ENCODE measurements around the gene GATD1. TPM values are rescaled to one million over a fixed set of nuclear protein-coding genes. Genes with fewer than 3 reads are reported as not detected.

The GATD1 gene
- polyA plus RNA-seq, 3 donors: 85.0 to 111 (median 90.3) TPM

DNA sequence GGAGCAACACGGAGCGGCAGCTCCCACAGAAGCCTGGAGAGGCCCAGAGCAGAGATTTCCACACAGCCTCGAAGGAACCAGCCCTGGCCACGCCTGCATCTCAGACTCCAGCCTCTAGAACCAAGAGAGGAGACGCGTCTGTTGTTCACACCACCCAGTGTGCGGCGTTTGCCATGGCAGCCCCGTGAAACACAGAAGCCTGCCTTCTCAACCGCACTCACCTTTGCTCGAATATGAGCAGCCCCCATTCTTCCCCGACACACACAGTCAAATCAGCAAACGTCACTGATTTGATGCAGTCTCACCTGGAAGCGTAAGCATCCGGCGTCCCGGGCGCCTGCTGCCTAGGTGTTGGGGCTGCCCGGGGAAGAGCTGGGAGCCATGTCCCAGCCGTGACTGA lies 44.2 kb downstream of the GATD1 start:
- no peak for DNase-seq

DNA sequence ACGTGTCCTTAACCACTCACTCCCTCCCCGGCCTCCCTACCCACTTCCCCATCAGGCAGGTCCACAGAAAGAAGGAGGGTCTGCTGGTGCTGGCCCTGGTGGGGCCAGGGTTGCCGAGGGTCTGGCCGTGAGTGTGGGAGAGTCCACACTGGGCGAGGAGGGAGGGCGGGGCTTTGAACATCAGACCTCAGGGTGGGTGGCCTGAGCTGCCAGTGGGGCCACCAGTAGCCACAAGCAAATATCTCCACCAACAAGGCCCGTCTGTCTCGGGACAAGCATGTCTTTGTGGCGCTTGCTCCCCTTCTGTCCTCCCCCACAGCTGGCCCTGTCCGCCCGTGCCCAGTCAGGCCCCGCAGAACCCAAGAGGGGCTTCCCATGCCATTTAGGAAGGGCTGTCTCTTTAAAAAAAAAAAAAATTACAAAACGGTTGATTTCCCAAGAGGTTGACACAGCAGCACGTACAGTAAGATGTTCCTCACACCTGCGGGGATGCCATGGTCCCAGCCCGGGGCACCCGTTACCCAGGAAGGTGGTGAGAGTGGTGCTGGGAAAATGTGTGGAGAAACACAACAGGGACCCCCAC lies 47.7 kb downstream of the GATD1 start:
- no peak for DNase-seq

DNA sequence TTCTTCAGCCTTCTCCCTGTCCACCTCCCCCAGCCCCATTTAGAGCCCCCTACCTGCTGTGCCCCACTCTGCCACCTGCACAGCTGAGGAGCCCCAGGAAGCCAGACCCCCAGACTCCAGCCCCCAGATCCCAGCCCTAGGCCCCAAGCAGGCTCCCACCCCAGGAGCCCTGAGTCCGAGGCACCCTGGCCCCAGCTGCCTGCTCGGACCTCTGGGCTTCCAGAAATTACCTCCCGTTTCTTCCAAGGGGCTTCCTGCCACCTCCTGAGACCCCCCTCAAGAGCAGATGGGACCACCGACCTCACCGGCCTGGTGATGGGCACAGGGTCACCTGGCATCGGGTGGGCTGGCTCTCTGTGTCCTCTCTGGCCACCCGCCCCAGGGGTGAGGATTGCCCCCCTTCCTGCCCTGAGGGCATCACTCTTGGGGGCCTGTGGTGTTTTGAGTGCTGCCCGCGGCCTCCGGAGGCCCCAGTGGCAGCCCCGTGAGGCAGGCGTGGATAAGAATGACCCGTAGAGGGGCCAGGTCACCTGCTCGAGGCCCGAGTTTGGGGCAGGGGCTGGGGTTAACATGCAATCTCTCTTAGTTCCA lies 48.3 kb downstream of the GATD1 start:
- DNase-seq: no peak

DNA sequence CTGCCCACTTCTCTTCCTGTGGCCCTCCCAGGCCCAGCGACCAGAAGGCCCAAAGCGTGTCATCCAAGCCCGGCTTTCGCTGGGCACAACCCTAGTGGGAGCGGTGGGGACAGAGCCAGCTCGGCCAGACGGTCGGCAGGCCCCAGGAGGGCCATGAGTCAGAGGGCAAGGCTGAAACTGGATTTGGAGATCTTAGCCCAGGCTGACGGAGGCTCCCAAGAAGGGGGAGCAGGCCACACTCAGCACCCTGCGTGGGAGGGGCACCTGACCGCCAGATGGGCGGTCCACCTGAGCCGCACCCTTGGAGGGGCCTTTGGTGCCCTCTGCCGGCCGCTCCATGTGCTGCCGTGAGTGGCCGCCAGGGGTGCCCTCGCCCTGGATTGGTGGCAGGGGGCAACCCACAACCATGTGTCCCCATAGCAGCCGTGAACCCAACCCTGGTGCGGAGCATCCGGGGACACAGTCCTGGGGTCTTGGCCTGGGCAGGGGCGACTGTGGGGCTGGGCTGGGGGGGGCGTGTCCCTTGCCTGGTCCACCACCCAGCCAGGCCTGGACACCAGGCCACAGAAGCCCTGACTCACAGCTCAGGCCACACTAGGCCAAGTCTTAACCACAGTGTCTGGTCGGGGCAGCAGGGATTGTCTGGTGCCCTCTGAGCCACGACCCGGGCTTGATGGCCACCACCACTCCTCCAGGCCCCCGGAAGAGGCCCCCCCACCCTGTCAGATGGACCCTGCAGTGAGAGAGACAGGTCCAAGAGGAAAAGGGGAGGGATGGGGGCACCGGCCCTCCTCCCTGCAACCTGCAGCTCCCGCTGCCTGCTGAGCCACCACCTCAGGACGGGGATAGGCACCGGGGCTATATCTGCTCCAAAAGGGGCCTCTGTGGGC lies 49.2 kb downstream of the GATD1 start:
- DNase-seq: no peak

DNA sequence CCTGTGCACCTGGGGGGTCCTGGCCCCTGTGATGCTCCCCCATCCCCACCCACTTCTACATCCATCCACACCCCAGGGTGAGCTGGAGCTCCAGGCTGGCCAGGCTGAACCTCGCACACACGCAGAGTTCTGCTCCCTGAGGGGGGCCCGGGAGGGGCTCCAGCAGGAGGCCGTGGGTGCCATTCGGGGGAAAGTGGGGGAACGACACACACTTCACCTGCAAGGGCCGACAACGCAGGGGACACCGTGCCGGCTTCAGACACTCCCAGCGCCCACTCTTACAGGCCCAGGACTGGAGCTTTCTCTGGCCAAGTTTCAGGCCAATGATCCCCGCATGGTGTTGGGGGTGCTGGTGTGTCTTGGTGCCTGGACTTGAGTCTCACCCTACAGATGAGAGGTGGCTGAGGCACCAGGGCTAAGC lies 50.0 kb downstream of the GATD1 start:
- no peak for DNase-seq

DNA sequence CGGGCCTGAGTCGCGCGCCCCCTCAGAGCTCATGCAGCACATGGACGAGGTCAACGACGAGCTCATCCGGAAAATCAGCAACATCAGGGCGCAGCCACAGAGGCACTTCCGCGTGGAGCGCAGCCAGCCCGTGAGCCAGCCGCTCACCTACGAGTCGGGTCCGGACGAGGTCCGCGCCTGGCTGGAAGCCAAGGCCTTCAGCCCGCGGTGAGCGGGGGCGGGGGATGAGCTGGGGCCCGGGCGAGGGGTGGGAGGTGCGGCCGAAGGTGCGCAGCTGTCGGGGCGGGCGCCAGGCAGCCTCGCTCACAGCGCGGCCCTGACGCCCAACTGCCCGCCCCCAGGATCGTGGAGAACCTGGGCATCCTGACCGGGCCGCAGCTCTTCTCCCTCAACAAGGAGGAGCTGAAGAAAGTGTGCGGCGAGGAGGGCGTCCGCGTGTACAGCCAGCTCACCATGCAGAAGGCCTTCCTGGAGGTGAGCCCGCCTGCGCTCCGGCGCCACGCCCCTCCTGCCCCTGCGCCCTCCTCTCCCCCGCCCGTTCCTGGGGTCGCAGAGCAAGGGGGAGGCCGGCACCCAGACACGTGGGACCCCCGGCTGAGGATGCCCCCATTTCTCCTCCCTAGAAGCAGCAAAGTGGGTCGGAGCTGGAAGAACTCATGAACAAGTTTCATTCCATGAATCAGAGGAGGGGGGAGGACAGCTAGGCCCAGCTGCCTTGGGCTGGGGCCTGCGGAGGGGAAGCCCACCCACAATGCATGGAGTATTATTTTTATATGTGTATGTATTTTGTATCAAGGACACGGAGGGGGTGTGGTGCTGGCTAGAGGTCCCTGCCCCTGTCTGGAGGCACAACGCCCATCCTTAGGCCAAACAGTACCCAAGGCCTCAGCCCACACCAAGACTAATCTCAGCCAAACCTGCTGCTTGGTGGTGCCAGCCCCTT lies 50.7 kb downstream of the GATD1 start:
- no peak for DNase-seq

DNA sequence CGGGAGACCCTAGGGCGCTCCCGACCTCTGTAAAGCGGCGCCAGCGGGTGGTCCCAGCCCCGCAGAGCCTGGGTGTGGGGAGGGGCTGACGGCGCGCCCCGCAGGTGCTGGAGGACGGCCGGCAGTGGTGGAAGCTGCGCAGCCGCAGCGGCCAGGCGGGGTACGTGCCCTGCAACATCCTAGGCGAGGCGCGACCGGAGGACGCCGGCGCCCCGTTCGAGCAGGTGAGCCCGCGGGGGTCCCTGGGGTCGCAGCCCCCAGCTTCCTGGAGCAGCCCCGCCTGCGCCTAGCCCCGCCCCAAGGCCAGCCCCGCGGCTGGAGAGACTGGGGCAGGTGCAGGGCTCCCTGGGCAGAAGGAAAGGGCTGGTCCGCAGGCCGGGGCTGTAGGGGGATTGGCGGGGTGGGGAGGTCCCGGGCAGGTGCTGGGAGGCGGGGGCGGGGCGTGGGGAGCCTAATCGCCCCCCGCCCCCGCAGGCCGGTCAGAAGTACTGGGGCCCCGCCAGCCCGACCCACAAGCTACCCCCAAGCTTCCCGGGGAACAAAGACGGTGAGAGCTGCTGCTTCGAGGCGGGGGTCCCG lies 51.6 kb downstream of the GATD1 start:
- no peak for DNase-seq

DNA sequence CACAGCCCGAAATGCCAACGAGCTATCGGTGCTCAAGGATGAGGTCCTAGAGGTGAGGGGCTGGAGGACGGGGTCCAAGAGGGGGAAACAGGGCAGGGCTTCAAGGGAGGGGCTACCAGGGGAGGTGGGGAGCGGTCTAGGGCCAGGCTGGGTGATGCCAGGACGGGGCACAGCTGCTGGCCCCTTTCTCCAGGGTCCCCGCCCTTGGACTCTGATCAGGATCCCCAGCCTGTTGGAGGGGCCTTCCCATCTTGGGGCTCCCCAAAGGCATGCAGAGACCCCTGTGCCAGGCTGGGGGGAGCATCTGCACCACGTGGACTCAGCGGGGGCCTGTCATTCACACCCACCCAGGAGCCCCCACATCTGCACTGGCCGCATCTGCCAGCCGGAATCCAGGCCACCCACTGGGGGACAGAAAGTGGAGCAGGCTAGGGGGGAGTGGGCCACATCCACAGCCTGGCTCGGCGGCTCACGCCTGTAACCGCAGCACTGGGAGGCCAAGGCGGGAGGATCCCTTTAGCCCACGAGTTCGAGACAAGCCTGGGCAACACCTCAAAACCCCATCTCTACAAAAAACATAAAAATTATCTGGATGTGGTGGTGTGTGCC lies 52.4 kb downstream of the GATD1 start:
- no peak for DNase-seq

DNA sequence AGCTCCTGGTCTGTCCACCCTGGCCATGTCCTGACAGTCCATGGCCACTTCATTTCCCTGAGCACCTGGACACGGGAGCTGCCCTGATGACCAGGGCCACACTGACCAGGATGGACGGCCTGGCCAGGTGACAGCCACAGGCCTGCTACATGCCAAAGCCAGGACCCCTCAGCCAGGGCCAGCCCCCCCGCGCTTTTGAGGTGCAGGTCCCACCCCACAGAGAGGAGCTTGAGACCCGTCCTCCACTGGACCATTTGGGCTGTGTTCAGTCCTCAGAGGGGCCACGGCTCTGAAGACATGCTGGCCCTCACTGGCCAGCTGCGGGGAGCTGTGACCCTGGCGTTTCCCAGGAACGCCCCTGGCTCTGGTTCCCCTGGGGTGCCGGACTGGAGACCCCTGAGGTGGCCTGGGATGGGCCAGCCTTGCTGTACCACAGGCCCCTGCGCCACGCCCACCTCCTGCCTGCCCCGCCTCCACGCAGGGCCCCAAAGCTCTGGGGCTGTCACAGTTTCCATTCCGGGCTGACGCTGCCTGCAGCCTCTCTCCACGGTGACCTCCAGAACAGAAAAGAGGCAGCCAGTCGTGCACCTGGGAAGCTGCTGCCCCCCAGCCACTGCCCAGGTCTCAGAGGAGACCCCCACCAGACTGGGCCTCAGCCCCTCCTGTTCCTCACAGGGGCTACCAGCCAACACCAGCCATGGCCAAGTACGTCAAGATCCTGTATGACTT lies 53.1 kb downstream of the GATD1 start:
- no peak for DNase-seq

DNA sequence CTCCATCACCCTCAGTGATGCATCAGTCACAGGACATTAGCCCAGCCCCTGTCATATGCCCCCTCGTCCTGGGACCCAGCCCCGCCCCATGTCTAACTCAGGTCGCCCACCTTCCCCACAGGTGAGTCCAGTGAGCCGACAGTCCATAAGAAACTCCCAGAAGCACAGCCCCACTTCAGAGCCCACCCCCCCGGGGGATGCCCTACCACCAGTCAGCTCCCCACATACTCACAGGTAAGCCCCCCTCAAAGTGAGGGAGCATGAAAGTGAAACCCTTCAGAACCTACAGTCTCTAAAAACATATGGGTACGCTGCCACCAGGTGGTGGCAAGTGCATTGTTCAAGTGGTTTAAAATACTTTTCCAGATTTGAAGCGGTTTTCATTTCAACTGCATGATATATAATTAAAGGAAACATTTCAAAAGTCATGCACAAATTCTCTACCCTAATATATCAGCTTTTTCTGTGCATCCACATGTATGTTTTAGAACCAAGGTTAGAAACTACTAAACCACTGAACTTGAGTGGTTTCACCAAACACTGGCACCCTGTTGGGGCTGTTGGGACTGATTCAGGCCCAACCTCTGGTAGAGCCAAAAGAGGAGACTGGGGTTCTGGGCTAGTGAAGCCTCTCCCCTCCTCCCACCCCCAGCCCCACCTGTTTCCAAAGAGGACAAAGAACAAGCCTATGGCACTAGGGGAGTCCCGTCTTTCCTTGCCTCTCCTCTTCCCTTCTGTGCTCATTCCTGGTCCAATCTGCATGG lies 54.0 kb downstream of the GATD1 start:
- DNase-seq: no peak

DNA sequence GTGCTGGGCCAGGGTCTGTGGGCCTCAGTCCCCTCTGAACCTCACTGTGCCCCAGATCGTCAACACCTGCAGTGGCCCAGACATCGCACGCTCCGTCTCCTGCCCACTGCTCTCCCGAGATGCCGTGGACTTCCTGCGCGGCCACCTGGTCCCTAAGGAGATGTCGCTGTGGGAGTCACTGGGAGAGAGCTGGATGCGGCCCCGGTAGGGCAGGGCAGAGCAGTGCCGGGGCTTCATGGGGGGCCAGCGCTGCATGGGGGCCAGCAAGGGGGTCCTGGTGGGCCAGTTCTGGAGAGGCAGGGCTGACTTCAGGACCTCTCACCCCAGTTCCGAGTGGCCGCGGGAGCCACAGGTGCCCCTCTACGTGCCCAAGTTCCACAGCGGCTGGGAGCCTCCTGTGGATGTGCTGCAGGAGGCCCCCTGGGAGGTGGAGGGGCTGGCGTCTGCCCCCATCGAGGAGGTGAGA lies 54.9 kb downstream of the GATD1 start:
- no peak for DNase-seq

DNA sequence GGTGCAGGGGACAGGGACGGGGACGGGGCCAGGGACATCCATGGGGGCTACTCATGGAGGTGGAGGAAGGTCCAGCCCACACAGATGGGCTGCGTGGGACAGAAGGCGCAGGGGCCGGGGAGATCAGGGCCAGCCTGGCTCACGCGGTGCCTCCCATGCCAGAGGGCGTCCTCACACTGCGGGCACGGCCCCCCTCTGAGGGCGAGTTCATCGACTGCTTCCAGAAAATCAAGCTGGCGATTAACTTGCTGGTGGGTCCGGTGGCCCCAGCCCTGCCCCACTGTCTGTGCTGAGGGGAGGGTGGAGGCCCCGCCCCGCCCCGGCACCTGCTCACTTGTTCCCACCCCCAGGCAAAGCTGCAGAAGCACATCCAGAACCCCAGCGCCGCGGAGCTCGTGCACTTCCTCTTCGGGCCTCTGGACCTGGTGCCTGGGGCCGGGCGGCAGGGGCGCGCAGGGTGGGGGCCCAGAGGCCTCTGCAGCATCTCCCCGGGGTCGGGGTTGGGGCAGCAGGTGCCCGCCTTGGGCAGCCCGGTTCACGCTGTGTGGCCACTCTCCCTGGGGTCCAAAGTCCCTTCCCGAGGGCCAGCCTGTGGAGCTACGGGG lies 55.4 kb downstream of the GATD1 start:
- no peak for DNase-seq

DNA sequence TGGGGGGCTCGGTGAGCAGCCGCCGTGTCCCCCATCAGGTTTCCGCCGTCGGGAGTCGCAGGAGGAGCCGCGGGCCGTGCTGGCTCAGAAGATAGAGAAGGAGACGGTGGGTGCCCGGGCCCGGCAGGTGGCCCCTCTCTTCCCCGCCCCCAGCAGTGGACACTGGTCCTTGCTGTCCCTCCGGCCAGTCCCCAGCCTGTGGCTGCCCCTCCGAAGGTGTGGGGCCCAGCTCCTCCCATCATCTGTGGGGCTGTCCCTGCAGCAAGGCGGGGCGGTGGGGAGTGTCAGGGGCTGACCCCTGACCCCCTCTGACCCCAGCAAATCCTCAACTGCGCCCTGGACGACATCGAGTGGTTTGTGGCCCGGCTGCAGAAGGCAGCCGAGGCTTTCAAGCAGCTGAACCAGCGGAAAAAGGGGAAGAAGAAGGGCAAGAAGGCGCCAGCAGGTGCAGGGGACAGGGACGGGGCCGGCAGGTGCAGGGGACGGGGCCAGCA lies 56.0 kb downstream of the GATD1 start:
- no peak for DNase-seq

DNA sequence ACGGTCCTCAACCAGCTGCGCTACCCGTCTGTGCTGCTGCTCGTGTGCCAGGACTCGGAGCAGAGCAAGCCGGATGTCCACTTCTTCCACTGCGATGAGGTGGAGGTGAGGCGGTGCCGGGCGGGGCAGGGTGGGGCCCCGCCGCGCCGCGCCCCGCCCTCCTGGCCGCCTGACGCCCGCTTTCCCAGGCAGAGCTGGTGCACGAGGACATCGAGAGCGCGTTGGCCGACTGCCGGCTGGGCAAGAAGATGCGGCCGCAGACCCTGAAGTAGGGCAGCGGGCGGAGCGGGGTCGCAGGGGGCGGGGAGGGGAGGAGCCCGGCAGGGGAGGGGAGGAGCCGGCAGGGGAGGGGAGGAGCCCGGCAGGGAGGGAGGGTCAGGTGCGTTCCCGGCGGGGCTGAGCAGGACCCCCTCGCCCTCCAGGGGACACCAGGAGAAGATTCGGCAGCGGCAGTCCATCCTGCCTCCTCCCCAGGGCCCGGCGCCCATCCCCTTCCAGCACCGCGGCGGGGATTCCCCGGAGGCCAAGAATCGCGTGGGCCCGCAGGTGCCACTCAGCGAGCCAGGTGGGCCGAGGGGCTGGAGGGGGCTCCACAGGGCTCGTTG lies 56.5 kb downstream of the GATD1 start:
- no peak for DNase-seq

DNA sequence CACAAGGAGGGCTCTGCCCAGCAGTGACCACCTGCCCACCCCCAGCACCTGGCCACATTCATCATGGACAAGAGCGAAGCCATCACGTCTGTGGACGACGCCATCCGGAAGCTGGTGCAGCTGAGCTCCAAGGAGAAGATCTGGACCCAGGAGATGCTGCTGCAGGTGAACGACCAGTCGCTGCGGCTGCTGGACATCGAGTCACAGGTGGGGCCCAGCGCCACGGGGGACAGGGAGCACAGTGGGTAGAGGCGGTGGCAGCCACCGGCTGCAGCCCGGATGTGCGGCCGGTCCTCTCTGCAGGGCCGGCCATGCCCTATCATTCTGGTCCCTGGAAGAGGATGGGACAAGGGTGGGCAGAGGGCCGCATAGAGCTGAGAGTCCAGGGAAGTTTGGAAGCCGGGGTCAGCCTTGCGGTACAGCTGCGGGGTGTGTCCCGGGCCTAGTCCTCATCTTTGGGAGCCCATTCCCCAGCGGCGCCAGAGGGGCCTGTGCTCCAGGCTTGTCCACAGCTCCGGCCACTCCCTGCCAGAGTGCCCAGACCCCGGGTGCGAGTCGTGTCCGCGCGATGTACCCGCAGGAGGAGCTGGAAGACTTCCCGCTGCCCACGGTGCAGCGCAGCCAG lies 57.2 kb downstream of the GATD1 start:
- DNase-seq: no peak

DNA sequence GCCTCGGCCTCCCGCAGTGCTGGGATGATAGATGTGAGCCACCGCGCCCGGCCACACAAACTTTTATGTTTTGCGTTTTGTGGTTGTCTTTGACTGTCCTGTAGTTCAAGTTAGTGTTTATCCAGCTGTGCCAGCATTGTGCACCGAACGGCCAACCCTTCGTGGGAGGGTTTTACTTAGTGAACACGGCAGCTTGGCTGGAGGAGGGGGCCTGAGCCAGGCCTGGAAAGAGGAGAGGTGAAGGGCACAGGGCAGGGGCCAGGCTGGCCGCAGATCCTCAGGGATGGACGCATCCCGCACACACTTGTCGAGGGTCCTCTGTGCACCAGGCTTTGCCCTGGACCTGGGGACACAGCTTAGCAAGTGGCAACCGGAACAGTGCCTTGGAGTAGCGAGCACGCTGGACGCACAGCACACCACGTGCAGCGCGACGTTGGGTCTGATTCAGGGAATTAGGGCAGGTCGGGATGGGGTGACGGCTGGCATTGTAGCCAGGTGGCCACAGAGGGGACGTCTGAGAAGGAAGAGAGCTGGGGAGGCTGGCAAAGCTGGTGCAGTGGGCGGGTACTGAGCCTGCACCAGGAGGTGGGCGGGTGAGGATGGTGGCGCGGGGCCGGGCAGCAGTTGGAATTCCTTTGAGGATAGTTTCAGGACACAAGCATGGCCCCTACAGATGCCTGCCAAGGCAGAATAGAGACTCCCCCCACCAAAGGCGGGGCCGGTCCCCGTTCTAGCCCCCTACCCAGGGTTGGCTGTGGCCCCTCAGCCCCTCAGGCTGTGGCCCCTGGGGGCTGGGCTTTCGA lies 57.9 kb downstream of the GATD1 start:
- no peak for DNase-seq

Data from renal pelvis (tissue), 4 donors.